GM12801 (cell line): Measurements from ENCODE around the gene ST6GALNAC5.

Source experiments
- CTCF ChIP-seq: IDR thresholded peaks from one replicate; pipeline ENCODE4 v1.5.1; 2011; ENCODE audit warnings: control low read depth; ENCODE audit not compliant: insufficient read length; ENCODE audit errors: extremely low read depth

ST6GALNAC5 gene

GRCh38 chr1:77039111-77039510 is 171.8 kb downstream of the ST6GALNAC5 start:
- no peak for TF ChIP-seq CTCF

GRCh38 chr1:77039739-77040138 is 172.5 kb downstream of the ST6GALNAC5 start:
- no peak for TF ChIP-seq CTCF

- TF ChIP-seq CTCF: no peak
Measured at GRCh38 chr1:77040826-77041225, 173.5 kb downstream of the ST6GALNAC5 start.

- TF ChIP-seq CTCF: no peak
Measured at GRCh38 chr1:77044133-77044849, 177.0 kb downstream of the ST6GALNAC5 start.

- no peak for TF ChIP-seq CTCF
Measured at GRCh38 chr1:77047575-77047974, 180.3 kb downstream of the ST6GALNAC5 start.

GRCh38 chr1:77047978-77048614 is 180.8 kb downstream of the ST6GALNAC5 start:
- no peak for TF ChIP-seq CTCF

- no peak for TF ChIP-seq CTCF
Measured at GRCh38 chr1:77048615-77049005, 181.3 kb downstream of the ST6GALNAC5 start.
